ENCODE measurements around the gene NMB. TPM values are rescaled to one million over a fixed set of nuclear protein-coding genes. Genes with fewer than 3 reads are reported as not detected.

The NMB gene
- polyA plus RNA-seq, 3 donors = 4.0 to 5.8 (median 4.3) TPM

GRCh38 chr15:84621358-84621979 is 36.5 kb downstream of the NMB start:
- DNase-seq (ENCODE audit: low read depth in 3 of 3, low spot score in 2 of 3) = no peak

- no peak for DNase-seq (ENCODE audit: low read depth in 3 of 3, low spot score in 2 of 3)
These were observed 37.4 kb downstream of the NMB start for GRCh38 chr15:84620626-84621025.

GRCh38 chr15:84616235-84616634 is 41.8 kb downstream of the NMB start:
- no peak for DNase-seq (ENCODE audit: low read depth in 3 of 3, low spot score in 2 of 3)

- DNase-seq (ENCODE audit: low read depth in 3 of 3, low spot score in 2 of 3) = no peak
These were observed 46.4 kb downstream of the NMB start for GRCh38 chr15:84611631-84612030.

- DNase-seq (ENCODE audit: low read depth in 3 of 3, low spot score in 2 of 3) = no peak
These were observed 48.0 kb downstream of the NMB start for GRCh38 chr15:84609818-84610525.

- DNase-seq (ENCODE audit: low read depth in 3 of 3, low spot score in 2 of 3) = no peak
These were observed 49.2 kb downstream of the NMB start for GRCh38 chr15:84608707-84609284.

- no peak for DNase-seq (ENCODE audit: low read depth in 3 of 3, low spot score in 2 of 3)
These were observed 51.3 kb downstream of the NMB start for GRCh38 chr15:84606653-84607120.

GRCh38 chr15:84605554-84605882 is 52.5 kb downstream of the NMB start:
- DNase-seq (ENCODE audit: low read depth in 3 of 3, low spot score in 2 of 3) = no peak

Other genes starting within 250 kb of the NMB start
- gene ZSCAN2, start 57.2 kb downstream of the NMB start, polyA plus RNA-seq (ENCODE audit: insufficient read length in 3 of 3) = 10 to 100 TPM; 29.2 to 30.6 (median 30.1) TPM
- 10 to 100 TPM; 35.4 to 40.1 (median 37.4) TPM for gene WDR73, start 3.9 kb downstream of the NMB start, polyA plus RNA-seq (ENCODE audit: insufficient read length in 3 of 3)
- gene SEC11A, start 57.9 kb upstream of the NMB start, polyA plus RNA-seq (ENCODE audit: insufficient read length in 3 of 3) = 100 to 1,000 TPM; 292 to 327 (median 312) TPM
- gene ZNF592, start 90.4 kb upstream of the NMB start, polyA plus RNA-seq (ENCODE audit: insufficient read length in 3 of 3) = 10 to 100 TPM; 26.8 to 28.4 (median 27.8) TPM
- gene ALPK3, start 159.2 kb upstream of the NMB start, polyA plus RNA-seq (ENCODE audit: insufficient read length in 3 of 3) = 10 to 100 TPM; 12.5 to 15.9 (median 13.5) TPM
- 1 to 10 TPM; 4.7 to 7.4 (median 5.3) TPM for gene SLC28A1, start 226.5 kb upstream of the NMB start, polyA plus RNA-seq (ENCODE audit: insufficient read length in 3 of 3)